T follicular helper cell (primary cell): ENCODE measurements around the gene DHX36.
A peak's percentile ranks its signal among the peaks of the same experiment; 100 is the strongest.

ENCODE experiments used
- DNase-seq: peaks from one replicate; pipeline ENCODE4 v3.0.0-alpha.2; 2020; ENCODE audit warnings: low read depth

Gene DHX36

DNA sequence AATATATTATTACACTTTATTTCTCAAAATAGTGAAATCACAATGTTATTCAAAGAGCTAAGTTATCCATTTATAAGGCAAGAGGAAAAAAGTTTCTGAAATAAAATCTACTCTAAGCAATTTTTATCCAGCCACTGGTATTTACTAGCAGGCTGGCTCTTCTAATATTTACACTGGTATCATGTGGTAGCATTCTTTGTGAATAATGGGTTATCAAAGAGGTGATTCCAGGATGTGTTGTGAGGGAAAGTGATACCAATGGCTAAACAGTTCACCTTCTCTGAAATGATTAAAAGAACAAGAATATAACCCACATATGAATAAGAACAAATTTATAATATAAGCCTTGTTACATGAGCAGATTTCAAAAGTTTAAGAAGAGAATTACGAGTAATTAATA, 44.1 kb downstream of the DHX36 start:
- no peak for DNase-seq

DNA sequence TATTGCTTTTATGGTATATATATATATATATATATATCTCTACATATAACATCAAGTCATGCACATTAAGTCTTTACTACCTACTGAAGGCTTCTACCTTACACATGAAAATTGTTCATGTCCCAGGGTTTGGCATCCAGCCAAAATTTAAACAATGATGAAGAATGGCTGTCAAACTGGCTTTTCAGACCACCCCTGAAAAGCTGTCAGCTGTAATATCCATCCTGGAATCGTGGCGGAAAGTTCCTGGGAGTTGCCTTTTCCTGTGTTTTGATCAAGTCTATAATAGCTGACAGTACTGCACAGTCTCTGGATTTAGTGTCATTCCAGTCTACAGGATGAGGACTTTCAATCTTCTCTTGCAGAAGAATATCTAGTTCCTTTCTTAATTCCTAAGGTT, 48.3 kb downstream of the DHX36 start:
- no peak for DNase-seq

DNA sequence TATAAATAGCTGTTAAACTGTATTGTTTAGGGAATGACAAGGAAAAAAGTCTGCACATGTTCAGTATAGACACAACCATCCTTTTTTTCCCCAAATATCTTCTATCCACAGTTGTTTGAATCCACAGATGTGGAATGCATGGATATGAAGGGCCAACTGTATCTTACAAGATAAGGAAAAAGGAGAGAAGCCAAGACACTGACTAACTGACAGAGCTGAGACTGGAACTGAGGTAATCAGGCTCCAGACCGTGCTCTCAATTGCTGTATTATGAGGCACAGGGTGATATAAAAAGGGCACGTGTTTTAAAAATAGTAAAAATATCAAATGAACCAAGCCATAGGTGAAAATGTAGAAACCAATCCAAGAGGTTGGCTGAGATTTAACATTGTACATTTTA, 49.0 kb downstream of the DHX36 start:
- no peak for DNase-seq

DNA sequence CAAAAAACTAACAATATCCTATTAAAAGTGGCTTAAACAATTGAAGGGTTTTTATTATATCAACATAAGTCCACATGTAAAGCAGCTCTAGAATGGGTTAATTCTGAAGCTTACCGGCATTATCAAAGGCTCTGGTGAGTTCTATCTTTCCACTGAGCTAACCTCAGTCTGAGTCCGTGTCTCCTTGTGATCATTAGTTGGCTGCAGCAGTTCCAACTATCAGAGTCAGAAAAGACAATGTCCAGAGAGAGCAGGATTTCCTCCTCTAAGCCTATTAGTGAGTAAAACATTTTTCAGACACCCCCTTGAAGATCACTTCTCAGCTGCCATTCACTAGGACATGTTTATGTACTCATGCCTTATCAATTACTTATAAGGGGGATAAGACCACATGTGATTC, 49.9 kb downstream of the DHX36 start:
- DNase-seq, result no peak

DNA sequence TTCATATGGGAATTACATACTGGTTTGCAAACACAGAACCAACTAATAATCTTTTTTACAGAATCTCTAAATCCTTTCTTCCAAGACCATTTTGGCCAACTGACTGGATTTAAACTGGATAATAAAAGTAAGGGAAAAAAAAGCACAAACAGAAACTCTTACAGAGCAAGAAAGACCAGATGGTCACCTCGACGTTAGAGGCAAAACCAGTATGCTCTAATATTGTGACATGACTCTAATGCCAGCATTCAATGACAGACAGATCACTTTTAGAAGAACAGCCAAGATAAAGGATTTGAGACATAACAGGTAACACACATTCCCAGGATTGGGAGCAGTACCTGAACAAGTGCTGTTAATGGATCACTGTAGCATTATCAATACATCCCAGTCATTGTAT, 50.9 kb downstream of the DHX36 start:
- no peak for DNase-seq

DNA sequence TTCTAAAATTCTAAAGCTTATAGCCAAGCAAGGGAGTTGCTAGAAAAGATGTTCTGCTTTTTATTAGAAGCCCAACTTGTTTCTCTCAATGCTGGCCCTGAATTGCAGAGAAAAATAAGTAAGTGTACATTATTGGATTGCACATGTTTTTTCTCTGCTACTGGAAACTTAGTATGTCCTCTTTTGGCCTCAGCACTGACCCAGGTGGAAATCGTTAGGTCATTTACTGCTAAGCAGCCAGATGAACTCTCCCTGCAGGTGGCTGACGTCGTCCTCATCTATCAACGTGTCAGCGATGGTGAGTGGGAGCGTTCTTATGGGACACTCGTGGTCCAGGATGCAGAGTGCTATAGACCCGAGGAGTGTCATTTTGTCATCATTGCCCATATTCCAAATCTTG, 69.8 kb downstream of the DHX36 start:
- DNase-seq, result no peak

DNA sequence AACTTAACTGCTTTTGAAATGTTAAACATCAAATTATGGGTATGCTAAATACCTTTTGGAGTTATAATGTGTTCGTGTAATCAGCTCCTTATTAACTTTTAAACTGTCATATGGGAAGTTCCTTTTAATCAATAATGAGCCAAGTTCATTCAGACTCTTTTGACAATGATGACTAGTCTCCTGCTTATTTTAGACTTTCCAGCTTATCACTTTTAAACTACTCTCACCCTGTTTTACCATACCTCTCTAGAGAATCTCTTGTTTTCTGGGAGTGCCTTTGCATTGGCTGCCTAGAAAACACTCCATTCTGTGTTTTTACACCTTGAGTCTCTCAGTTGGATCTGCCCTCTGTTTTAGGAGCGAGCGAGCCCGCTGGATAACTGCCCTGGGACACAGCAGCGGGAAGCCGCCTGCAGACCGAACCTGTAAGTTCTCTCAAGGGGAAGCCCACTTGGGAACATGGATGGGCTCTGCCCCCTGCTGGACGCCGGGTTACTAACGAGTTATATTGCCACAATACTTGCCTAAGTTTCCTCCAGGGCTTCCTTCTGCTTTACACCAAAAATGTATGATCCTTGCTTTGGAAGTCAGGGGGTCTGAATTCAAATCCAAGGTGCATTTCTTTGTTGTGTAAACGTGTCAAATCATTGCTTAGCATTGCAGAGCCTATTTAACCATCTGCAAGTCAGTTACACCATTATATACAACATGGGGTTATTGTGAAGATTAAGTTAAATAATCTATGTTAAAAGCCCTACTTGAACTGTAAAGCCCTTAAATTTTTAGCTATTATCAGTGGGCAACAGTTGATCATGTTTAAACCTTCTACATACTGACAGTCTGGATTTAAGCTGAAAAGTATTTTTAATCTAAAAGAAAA, 71.3 kb downstream of the DHX36 start:
- DNase-seq, result peak; percentile 49

DNA sequence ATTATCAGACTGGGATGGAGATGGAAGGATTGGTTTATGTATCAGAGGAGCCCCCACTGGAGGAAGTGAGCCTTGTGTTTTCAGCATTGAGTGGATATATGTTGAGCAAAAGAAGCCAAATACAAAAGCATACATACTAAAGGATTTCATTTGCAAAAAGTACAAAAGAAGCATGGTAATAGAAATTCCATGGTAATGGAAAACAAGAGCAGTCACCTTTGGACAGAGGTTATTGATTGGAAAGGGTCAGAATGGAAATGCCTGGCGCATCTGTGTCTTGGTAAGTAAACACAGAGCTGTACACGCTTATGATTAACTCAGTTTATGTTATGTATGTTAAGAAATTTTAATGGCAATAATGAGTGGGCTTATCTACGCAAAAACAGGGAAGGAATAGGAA, 72.7 kb downstream of the DHX36 start:
- DNase-seq, result no peak

DNA sequence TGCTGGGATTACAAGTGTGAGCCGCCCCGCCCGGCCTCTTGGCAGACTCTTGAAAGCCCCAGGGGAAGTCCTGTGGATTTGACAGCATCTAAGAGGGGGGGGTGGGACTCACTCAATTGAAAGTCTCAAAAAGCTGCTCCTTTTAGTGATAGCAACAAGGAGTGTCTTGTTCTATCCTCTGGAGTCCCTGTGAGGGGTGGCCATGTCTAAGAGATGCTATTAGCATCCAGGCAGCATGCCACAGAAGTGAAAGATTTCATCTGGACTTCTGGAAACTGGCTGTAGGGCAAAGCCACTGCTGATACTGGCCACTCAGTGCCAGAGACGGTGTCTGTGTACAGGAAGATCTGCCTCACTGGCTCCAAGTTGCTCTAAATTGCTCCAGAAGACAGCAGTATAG, 74.0 kb downstream of the DHX36 start:
- DNase-seq, result no peak

DNA sequence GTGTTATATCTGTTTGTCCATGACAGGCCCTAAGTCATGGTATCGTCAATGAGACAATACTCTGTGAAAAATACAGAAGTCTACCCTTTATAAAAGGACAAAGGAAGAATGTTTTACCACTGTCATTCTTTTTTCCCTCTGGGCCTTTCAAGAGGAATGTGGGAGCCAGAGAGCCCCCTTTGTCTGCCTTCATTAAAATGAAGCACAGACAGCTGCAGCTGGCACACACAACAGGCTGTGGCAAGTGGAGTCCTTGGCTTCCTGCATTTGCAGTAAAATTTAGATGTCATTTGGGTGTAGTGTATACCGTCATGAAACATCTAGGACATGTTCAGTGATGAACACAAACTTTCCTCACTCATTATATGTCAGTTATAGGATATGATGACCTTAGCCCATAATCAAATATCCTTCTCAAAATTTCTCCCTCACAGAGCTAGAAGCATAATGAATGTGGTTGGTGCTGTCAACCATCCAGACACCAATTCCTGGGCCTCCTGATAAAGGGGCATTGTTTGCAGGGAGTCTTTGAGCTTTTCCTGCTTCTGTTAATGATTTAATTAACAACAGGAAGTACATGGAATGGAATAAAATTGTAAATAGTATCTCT, 76.4 kb downstream of the DHX36 start:
- DNase-seq, result no peak

DNA sequence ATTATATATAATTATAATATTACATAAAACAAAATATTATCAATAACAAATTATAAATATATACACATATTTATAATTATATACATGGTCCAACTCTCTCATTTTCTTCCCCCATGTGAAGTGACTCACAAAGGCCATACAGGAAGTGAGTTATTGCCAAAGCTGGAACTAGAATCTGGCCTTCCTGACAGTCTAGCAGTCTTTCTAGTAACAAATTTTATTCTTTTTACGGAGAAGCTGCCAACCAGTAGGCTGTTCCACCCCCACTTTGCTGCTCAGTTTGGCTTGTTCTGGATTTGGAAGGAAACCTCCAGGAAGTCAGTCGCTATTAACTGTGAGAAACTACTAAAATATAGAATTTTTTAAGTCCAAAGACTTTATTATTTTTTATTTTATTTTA, 79.6 kb downstream of the DHX36 start:
- no peak for DNase-seq

DNA sequence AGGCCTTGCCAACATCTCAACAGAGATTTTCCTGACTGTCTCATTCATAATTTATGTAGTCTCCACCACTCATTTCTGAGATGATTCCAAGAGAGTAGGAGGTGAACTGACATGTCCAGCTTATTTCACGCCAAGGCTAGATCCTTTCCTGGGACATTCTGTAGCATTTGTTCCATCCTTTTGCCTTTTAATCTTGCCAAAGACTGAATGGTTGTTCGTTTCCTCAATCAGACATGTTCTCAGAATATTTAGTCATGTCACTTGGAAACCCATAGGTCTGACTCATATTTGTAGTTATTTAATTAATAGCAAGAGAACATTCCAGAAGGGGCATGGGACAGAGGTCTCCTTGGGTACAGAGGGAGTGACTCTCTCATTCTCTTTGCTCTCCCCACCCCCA, 80.9 kb downstream of the DHX36 start:
- no peak for DNase-seq

DNA sequence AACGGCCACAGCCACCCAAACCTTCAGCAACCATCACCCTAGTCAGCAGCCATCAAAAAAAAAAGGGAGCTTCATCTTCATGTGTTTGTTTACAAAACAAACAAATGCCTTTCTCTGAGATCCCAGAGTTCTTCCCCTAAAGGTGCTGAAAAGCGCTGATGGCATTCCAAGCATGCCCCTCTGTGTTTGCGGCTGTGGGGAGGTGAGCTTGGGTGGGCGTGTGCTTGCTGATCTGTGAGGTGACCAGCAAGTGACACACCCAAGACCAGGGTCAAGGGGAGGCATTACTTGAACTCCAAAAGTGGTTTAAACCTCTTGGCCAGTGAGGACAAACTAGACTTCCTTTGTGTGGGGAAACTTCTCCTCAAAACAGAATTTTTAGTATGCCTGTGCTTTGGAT, 81.5 kb downstream of the DHX36 start:
- no peak for DNase-seq

DNA sequence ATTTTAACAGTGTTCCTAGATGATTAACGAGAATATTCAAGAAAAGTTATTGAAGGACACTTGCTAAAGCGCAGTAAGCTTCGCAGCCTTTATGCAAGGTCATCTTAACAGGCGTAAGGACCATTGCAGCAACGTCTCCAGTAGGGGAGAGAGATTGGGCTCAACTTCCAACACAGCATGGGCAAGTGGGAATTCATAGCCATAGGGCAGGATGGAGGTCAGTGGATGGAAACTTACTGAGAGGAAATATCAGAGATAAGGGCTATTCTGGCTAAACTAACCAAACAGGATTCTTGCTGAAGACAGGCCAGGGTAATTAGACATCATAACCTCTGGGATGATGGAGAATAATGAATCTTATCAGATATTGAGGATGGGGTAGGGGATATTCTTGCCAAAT, 82.8 kb downstream of the DHX36 start:
- DNase-seq, result no peak

DNA sequence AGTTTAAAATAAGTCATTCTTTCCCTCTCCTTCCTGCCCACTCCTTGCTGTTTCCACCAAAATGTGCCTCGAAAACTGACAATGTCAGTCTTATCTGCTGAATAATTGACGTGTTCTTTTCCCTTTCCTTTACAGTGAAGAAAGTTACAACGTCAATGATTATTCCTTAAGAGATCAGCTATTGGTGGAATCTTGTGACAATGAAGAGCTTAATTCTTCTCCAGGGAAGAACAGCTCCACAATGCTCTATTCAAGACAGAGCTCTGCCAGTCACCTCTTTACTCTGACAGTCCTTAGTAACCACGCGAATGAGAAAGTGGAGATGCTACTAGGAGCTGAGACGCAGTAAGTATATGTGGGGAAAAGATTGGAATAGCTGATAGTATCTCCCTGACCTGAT, 84.1 kb downstream of the DHX36 start:
- DNase-seq, result no peak

DNA sequence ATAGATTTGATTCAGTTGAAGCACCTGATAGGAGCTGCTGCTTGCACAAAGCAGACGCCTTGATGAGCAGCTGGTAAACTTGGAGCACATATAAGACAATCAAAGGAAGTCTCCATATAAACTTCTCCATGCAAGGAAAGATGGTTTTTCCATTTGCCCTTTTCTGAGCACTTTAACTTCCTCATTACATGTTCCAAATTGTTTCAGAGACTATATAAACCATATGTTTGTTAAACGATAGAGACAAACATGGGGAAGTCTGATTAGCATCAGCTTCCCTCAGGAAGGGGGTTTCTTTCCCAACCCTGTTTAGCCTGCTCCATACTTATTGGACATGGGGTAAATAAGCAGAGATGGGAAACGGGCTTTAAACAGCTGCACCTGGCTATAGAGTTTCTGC, 88.0 kb downstream of the DHX36 start:
- DNase-seq, result no peak

DNA sequence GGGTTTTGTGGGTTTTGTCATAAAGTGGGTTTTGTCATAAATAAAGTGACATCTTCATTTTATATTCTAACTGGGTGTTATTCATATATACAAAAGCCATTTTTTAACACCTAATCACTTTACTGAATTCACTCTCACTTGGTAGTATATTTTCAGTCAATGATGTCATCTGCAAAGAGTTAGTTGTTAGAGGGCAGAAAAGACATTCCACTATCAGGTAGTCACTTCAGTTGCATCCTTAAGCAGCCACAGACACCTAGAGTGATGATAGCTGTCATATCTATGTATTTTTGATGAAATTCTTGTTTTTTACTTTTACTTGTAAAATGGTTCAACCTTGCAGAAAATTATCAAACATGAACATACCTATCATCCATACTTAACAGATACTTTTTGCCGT, 89.0 kb downstream of the DHX36 start:
- DNase-seq, result no peak

DNA sequence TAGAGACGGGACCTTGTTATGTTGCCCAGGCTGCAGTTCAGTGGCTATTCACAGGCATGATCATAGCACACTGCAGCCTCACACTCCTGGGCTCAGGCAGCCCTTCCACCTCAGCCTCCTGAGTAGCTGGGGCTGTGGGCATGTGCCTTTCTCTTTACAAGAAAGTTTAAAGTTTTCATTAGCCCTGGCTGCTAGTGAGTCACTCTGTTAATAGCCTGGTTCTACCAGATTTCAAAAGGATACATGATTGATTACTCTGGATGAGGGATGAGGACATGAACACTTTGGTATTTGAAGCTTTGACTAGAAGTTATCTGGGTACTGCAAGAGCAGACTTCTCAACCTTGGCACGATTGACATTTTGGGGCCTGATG, 95.1 kb downstream of the DHX36 start:
- DNase-seq, result no peak

DNA sequence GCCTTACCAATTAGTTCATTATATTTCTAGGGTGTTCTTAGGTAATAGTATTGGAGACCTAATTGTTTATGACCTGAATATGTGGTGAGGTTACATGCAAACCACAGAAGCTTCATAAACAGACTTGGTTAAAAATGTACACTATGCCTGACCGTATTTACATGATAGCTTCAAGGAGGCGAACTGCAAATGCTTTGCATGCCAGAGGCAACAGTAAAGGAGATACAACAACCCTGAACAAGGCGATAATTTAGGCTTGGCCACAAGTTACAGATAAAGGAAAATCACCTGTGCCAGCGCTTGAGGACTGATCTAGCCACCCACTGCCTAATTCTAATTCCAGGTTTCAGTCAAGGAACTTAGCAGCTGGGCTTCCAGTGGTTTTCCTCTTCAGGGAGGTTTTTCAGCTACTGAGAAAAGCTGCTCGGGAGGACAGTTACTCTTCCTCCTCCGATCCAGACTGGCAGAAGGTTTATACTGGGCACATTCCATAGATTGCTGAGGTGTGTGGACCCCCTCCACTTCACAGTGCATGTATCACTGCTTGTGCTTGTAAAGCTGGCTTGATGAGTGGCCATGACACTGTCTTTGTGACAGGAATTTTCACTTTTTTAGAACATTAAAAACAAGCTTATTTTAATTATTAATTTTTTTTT, 95.6 kb downstream of the DHX36 start:
- no peak for DNase-seq

DNA sequence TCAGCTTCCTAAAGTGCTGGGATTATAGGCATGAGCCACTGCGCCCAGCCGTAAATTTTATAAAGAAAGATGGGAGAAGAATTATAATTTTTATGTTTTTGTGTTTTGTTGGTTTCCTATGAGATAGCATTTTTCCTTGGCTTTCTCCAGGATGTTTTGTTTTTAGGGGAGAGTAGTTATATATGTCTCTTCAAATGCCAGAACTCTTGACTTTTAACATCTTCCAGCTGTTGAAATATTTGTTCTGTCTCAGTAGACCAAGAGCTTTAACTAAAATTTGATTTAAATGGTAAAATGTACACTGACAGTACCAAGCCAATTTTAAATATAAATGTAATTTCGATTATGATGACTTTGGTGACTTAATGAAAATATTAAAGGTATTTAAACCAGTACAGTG, 96.8 kb downstream of the DHX36 start:
- DNase-seq, result no peak

DNA sequence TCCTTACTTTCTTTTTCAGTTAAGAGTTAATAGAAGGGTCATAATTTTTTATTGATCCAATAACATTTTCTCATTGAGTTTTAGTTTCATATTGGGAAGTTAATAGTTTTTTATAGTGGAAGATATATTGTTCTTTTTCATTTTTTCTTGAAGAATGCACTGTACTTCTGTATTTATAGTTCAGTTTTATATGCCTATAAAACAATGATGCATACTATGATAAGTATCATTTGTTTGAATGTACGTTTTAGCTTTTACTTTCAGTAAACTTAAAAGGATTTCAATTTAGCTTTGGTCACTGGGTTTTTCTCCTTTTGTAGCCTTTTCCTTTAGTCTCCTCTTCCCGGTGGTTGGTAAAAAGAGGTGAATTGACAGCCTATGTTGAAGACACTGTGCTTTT, 98.8 kb downstream of the DHX36 start:
- DNase-seq, result no peak

DNA sequence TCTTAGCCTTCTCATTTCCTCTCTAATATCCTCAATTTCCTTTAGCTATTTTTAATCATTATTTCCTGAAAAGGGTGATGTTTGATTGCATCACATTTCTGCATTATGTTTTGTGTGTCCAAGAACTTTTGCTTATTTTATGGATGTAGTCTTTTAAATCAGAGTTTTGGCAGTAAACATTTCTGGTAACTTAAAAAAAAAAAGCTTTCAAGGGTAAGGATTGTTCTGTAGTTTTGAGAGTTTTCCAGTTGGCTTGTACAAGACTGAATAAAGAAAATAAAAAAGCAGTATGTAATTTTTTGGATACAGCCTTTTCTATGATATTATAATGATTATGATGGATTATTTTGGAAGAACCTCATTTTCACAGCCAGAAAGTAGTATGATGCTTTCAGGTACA, 99.4 kb downstream of the DHX36 start:
- no peak for DNase-seq

DNA sequence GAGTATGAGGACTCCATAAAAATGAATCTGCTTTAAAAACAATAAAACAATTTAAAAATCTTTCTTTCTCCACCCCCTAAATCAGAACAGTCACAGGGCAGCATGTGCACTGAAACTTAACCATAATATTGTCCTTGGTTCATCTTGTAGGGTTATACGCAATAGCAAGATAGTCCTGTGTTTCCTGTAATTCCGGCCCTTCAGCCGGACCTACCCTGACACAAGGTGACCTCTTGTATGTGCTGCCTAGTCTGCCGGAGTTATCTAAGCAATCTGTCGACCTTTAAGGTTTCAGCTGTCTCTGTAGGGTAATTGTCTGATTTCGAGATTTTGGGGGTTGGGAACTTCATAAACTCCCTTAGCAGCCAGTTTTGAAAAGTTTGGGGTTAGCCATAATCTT, 99.9 kb downstream of the DHX36 start:
- no peak for DNase-seq
